Fibroblast of skin of right biceps (primary cell): Measurements from ENCODE around the gene LMF2.

ENCODE experiments used
- DNase-seq: peaks from one replicate; pipeline ENCODE4 v3.0.0-alpha.2; 2013

The LMF2 gene

DNA sequence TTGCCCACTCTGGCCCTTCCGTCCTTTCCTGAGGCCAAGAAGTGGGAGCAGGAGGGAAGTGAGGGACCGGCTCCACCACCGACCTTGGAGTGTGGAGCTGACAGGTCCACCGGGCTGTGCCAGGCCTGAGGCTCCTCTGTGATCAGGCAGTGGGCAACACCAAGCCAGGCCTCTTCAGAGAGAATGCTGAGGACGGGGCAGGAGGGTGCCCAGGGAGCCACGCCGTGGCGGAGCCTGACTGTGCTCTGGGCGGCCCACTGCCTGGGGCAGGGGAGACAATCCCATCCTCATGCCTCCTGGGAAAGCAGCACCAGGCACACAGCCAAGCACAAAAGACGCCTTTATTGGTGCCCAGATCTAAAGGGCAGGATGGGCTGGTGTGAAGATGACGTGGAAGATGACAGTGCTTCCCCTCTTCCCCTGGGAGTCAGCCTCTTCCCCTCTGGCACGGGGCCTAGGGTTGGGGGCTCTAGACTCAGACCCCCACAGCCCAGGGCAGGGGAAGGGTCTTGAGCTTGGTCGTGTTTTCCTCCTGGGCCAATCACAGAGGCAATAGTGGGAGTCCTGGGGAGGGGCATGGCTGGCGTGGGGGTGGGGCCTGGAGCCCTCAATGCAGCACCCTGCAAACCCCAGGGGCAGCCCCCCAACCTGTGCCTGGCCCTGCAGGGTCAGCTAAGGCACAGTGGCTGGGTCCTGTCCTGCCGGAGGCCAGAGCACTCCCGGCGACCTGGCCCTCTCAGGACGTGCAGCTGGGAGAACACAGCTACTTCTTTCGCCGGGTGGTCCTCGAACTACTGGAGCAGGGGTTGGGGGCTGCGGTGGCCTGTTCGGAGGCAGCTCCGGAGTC, 4.7 kb downstream of the LMF2 start:
- DNase-seq: no peak

DNA sequence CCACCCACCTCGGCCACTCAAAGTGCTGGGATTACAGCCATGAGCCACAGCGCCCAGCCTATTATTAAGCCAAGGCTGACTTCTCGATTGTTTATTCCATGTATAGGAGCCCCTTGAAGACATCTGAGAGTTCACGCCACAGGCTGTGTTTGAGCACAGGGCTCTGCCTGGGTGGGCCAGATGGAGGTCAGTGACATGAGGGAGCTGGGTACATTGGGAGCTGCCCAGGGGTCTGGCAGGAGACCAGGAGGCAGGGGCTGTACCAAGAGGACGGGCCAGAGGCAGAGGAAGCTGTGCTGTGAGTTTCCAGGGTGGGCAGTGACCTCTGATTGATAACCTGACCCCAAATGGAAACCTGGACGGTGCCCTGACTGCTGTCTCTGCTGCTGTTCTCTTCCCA, 5.4 kb downstream of the LMF2 start:
- no peak for DNase-seq

DNA sequence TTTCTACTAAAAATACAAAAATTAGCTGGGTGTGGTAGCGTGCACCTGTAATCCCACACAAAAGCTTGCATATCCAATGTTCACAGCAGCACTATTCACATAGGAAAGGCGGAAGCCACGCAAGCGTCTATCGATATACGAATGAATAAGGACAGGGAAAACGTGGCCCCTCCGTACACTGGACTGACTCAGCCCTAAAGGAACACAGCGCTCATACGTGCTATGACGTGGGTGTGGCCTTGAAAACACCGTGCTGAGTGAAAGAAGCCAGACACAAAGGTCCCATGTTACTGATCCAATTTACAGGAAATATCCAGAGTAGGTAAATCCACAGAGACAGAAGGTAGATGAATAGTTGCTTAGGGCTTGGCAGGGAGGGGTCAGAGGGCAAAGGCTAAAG, 7.0 kb downstream of the LMF2 start:
- DNase-seq: no peak

DNA sequence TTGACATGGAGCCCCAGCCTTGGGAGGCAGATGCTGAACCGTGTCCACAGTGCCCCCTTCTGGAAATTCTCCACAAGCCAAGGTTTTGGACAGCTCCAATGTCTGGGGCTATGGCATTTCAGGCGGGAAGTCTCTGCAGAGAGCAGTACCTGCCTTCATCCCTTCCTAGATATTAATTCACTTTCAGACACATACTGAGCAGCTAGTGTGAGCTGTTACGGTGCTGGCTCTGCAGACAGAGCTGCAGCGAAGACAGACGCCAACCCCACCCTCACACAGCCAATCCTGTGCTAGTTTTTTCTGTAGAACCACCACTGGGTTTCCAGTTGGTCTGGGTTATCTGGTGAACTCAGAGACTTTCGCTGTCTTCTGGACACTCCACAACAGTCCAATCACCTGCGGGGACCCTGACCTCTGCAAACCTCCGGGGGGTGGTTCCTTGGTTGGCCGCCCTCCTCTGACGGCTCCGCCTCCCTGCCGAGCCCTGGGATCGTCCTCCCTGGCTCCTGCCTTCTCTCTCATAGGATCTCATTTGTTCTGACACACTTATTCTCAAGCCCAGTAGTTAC, 9.1 kb downstream of the LMF2 start:
- DNase-seq: peak; percentile 55

DNA sequence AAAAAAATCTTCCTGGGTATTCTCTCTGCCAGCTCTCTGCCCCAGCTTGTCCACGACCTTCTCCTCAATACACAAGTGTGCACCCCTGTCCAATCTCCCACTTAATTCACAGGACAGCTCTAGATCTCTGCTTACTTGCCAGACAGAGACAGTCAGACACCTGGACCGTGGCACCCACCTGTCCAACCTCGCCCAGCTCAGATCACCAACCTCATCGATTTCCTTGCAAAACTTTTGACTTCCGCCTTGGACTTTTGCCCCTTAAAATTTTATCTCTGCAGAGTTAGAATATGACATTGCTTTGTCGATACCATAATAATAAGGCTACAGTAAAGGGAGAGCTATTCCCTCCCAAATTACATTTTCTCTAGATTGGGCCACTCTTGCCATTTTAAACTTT, 10.4 kb downstream of the LMF2 start:
- no peak for DNase-seq

- DNase-seq: no peak
These were observed 16.8 kb downstream of the LMF2 start for GRCh38 chr22:50490531-50491308.

DNA sequence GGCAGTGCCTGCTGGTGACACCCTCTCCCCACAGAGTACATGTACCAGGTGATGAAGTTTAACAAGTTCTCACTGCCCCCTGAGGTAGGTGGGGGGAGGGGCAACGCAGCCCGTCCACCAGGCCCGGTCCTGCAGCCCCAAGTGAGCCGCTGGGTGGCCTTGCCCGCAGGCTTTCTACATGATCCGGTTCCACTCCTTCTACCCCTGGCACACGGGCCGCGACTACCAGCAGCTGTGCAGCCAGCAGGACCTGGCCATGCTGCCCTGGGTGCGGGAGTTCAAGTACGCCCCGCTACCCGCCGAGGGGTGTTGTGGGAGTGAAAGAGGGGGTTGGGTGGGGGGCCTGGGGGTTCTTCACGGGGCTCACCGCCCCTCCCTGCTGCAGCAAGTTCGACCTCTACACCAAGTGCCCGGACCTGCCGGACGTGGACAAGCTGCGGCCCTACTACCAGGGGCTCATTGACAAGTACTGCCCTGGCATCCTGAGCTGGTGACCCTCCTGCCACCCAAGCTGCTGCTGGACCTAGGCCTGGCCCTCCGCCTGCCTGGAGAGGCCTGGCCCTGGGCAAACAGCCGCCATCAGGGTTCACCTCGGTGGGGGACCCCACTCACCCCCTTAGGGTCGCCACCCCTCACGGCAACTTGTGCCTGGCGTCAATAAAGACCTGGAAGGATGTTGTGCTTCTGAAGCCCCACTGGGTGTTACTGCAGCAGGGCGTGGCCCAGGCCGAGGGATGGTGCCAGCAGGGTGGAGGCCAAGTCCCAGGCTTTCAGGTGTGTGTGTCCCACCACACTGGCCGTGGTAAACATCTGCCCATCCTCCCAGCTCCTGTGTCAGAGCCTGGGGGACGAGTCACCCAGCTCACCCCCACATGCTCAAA, 17.9 kb downstream of the LMF2 start:
- no peak for DNase-seq

GRCh38 chr22:50488886-50489285, 18.6 kb downstream of the LMF2 start:
- no peak for DNase-seq

DNA sequence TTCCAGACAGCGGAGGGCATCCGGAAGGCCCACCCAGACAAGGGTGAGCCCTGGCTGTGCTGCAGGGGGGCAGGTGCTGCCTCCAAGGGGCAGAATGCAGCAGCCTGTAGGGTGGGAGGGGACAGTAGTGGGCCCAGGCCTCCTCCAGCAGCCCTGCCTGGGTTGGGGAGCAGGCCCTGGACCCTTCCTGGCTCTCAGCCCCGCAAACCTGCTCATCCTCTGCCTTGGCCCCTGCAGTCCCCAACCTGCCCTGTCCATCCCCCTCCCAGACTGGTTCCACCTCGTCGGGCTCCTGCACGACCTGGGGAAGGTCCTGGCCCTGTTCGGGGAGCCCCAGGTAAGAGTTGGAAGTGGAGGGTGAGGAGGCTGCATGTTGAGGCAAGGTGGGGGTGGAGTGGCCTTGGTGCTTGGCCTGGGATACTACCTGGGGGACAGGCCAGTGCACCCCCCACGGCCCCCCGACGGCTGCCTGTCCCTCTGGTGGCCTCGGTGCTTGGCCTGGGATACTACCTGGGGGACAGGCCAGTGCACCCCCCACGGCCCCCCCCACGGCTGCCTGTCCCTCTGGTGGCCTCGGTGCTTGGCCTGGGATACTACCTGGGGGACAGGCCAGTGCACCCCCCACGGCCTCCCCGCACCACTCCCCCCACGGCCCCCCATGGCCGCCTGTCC, 19.4 kb downstream of the LMF2 start:
- DNase-seq: no peak

DNA sequence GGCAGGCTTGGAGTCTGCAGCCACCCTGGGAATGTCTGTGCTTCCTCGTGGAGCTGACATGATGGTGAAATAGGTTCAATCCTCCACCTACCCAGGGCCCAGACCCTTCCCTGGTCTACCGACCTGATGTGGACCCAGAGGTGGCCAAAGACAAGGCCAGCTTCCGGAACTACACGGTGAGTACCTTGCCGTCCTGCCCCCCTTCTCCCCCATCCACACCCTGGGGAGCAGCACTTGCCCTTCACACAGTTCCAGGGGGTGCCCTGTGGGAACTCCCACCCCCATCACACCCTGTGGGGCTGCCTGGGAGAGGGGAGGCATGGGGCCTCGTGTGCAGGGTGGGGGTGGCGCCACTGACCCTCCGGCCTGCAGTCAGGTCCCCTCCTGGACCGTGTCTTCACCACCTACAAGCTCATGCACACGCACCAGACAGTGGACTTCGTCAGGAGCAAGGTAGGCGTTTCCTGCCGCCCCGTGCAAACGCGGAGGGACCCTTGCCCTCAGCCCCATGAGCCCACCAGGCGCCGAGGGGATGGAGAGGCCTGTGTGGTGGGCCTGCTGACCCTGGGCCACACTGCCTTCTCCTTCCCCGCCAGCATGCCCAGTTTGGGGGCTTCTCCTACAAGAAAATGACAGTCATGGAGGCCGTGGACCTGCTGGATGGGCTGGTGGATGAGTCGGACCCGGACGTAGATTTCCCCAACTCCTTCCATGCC, 20.1 kb downstream of the LMF2 start:
- no peak for DNase-seq

DNA sequence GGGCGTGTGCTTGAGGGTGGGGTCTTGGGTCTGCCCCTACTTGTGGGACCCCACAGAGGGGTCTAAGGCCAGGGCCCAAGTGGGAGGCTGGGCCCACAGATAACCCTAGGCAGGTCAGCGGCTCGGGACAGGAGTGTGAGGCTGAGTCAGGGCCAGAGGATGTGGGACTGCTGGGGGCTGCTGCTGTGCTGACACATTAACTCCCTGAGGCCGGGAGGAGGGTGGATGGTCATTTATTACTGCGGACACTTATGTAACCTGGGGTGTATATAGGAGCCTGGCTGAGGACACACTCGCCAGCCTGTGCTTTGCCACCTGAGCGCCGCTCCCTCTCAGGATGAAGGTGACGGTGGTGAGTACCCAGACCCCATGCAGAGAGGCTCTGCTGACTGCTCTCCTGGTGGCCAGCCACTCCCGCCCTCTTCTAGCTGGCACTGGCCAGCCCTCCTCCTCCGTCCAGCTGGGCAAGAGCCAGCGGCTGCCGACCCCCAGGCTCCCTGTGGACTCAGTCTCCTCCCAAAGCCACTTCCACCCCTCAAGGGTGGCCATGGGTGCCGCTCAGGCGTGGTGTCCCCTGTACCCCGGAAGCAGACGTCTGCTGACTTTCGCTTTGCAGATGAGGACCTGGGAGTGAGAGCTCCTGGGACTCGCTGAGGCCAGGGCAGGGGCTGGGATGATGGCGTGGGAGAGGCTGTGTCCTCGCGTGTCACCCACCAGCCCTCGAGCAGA, 20.8 kb downstream of the LMF2 start, which contains the start of gene MIOX:
TSS of gene MIOX (plus strand) at position 299 of the 729 bp plus-strand sequence. CDS start at position 338, 39 bp downstream.
- no peak for DNase-seq

- no peak for DNase-seq
These were observed 22.0 kb downstream of the LMF2 start for GRCh38 chr22:50485221-50486131.

GRCh38 chr22:50483977-50484853, 23.3 kb downstream of the LMF2 start:
- no peak for DNase-seq

DNA sequence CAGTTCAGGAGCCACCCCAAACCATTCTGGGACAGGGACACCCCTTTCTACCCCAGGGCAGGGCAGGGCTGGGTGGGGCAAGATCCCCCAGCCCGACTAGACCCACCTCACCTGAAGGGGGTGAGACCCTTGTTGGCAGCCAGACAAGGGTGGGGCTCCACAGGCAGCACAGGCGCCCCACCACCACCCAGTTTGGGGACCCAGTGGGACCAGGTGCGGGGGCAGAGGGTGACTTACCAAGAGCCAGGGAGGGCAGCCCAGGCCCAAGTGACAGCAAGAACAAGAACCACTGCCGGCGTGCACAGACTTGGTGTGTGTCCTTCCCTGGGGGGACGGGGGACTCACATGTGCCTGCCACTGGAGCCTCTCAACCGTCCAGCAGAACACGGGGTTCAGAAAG, 23.9 kb downstream of the LMF2 start:
- DNase-seq: no peak

- DNase-seq: no peak
These were observed 24.4 kb downstream of the LMF2 start for GRCh38 chr22:50483106-50483505.

DNA sequence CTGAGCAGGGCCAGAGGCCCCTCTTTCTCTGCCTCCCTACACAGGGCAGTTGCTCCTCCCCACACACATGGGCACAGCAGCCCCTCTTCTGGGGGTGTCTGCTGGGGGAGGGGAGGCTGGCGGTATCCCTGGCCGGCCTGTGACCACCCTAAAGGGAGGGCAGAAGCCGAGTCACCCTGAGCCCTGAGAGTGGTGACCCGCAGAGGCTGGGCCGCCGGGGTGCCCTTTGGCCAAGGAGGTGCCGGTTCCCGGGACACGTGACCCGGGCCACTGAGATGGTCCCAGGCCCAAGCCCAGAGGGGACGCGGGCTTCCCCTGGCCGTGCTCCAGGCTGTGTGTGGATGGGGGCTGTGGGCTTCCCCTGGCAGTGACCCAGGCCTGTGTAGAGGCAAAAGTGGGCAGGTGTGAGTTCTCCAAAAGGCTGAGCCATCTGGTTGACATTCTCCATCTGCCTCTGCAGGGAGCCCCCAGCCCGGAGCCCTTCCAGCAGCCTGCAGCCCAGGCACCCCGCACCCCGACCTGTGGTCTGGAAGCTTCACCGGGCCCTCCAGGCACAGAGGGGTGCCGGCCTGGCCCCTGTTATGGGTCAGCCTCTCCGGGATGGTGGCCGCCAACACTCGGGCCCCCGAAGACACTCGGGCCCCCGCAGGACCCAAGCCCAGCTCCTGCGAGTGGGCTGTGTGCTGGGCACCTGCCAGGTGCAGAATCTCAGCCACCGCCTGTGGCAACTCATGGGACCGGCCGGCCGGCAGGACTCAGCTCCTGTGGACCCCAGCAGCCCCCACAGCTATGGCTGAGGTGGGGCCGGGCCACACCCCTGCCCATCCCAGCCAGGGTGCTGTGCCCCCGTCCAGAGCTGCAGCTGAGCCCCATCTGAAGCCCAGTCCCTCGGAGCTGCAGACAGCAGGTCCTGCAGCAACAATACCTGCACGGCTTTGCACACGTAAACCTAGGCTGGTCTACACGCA, 25.1 kb downstream of the LMF2 start:
- DNase-seq: no peak

DNA sequence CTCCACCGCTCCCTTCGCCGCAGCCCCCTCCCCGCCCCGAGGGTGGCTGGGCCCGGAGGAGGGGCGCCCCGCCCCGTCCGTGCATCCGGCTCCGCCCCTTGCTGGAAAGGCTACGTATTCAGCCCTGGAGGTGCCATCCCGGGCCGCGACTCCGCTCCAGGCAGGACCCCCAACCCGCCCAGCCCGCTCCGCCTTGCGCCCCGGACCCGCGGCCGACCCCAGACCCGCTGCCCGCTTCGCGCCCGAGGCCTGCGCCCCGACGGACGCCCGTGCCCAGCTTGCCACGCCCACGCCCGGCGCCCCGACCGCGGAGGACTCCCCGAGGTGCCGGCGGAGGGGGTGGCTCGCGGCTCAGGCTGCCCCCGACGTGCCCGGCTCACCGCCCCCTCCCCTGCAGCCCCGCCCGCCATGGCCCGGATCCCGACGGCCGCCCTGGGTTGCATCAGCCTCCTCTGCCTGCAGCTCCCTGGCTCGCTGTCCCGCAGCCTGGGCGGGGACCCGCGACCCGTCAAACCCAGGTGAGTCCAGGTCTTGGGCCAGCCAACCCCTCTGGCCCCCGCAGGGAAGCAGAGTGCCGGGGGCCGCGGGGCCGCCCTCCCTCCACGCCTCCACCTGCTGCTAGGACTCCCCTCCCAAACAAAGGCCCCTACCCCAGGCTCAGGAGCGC, 25.9 kb downstream of the LMF2 start, which contains the start of gene ADM2:
TSS of gene ADM2 (plus strand) at position 104 of the 667 bp plus-strand sequence. CDS start at position 409, 305 bp downstream.
- DNase-seq: peak; percentile 41
